Measurements from ENCODE around the gene ATP6V1B1.

ATP6V1B1 gene

DNA sequence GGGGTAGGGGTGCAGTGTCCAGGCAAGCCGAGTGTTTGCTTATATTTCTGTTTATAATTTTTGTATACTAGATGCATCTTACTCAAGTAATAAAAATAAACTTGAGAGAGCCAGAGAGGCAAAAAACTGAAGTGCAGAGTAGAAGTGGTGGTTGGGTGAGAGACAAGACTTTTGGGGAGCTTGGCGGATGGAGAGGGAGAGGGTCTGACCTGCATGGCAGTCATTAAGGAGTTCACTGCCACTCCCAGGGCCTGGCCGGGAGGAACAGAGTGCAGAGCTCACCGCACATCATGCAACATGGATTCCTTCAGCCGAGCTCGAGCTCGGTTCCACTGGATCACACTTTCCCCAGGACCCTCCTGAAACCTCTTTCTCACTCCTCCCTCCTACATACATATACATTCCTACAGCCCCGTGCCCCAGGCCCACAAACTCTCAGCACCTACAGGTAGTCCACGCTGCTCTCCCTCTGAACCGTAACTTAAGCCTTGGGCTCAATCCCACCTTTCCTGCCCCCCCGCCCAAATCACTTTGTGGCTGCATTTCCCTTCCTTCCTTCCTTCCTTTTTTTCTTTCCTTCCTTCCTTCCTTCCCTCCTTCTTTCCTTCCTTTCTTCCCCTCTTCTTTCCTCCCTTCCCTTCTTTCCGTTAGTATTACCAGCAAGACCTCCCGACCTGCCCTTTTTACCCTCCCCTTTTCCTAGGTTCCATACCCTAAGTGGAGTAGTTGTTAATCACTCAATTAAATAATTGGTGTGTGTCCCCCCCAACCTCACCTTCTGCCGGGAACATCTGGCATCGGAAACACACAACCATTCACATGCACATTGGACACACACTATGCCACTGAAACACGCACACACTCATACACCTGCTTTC is 37.1 kb upstream of the ATP6V1B1 start:
- no peak overlapping the region for H3K4me3 ChIP-seq (ENCODE audit: low read length)
- no peak for DNase-seq (ENCODE audit: low read depth, low spot score)

DNA sequence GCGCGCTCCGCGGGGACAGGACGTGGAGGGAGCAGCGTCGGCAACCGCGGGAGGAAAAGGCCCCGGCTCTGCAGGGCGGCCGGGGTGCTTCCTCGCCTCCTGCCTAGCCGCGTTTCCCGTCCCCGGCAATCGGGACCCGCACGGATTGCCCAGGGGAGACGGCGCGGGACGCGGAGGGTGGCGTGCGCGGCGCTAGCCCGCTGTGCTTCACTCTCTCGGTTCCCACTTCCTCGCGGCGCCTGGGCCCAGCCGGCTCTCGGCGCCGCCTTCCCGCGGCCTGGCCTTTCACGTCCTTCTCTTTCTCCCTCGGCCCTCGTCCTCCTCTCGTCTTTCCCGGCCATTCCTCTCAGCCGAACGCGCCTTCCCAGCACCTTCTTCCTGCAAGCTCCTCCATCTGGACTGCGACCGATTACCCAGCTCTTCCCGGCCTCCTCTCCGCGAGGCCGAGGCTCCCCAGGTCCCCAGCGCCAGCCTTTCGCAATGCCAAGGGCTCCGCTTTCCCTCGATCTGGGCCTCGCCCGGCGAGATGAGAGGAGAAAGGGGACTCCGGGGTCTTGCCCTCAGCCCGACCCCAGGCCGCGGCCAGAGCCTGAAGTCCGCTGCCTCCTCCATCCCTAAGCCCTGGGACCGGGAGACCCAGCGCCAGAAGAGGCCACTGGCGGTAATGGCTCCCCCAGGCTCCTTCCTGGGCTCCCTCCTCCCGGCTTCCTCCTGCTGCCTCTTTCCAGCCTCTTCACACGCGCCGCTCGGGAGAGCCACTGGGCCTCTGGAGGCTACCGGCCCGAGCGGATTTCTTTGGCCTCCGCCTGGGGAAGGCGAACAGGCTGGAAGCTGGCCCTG is 34.3 kb upstream of the ATP6V1B1 start:
- DNase-seq (ENCODE audit: low read depth, low spot score): no peak
- no peak overlapping the region for H3K4me3 ChIP-seq (ENCODE audit: low read length)

DNA sequence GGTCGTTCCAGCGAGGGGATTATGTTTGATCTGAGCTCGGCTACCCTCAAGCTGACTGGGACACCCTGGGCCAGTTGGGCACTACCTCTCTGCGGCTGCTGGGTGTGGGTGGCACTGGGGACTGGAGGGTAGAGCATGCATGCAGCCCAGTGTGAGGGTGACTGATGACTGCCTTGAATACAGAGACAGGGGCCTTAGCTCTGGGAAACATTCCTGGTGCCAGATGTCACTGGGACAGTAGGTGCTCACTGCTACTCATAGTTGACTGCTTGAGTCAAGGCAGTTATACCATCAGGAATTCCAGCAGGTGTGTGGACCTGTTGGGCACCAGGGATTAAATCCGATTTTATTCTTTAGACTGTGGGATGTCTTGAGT is 33.6 kb upstream of the ATP6V1B1 start:
- no peak overlapping the region for H3K4me3 ChIP-seq (ENCODE audit: low read length)

DNA sequence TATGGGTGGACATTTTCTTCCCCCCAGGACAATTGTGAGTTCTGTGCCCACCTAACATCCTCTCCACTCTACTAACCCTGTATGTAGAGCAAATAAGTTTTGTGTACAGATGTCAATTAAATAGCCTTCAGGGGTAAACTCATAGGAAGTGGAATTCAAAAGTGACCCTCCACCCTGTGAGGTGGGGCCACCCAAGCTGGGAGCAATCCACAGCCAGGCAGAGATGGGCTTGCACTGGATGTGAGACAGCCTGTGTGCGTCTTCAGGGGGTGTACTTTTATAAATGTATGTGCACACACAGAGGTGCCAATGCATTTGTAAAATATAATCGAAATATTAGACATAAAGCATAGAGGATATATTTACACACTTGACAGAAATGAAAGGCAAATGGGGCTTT is 33.1 kb upstream of the ATP6V1B1 start:
- no peak for DNase-seq (ENCODE audit: low read depth, low spot score)
- H3K4me3 ChIP-seq (ENCODE audit: low read length): no peak overlapping the region

More for the DNA sequence above, 33.6 kb upstream of the ATP6V1B1 start:
- DNase-seq (ENCODE audit: low read depth, low spot score): no peak

DNA sequence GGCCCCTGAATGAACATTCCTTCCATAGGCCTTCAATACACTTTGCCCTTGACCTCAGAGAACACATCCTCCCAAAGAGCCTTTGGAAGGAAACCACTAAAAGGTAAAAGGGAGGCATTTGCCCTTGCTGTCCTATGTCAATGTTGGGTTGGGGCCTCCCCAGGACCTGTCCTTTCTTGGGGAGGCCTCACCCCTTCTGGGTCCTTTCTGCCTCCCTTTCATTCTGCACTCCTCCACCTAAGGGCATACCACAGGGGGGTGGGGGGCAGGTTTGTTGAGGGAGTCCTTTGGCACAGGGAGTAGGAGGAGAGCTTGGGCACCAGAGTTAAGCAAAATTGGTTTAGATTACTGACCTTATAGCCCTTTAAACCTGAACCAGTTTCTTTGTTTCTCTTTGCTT is 32.5 kb upstream of the ATP6V1B1 start:
- no peak for DNase-seq (ENCODE audit: low read depth, low spot score)
- no peak overlapping the region for H3K4me3 ChIP-seq (ENCODE audit: low read length)

DNA sequence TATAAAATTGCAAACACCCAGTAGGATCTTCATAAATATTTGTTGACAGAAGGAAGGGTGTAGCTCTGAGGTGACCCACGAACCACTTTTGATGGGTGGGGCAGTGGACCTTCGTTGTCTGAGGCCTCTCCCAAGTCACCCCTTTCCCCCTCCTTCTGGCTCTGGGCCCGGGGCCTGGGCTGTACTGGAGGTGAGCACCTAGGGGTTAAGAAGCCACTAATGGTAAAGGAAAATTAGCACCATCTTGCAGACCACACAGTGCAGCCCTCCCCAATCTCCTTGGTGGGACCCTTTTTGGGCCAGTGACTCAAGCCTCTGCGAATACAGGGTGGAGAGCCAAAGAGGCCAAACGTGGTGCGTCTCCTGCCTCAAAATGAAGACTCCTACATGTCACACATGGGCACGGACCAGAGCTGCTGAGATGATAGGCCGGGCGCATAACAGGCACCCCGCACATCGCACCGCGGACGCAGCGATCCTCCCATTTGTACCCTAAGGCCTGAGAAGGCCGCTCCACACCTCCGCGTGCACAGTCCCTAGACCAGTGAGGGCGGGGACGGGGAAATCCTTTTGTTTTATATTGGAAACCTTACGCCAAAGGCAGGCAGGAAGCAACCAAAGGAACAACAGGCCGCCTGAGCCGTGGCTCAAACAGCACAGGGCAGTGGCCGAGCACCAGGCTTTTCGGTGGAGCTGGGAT is 31.9 kb upstream of the ATP6V1B1 start:
- H3K4me3 ChIP-seq (ENCODE audit: low read length): no peak overlapping the region
- no peak for DNase-seq (ENCODE audit: low read depth, low spot score)

DNA sequence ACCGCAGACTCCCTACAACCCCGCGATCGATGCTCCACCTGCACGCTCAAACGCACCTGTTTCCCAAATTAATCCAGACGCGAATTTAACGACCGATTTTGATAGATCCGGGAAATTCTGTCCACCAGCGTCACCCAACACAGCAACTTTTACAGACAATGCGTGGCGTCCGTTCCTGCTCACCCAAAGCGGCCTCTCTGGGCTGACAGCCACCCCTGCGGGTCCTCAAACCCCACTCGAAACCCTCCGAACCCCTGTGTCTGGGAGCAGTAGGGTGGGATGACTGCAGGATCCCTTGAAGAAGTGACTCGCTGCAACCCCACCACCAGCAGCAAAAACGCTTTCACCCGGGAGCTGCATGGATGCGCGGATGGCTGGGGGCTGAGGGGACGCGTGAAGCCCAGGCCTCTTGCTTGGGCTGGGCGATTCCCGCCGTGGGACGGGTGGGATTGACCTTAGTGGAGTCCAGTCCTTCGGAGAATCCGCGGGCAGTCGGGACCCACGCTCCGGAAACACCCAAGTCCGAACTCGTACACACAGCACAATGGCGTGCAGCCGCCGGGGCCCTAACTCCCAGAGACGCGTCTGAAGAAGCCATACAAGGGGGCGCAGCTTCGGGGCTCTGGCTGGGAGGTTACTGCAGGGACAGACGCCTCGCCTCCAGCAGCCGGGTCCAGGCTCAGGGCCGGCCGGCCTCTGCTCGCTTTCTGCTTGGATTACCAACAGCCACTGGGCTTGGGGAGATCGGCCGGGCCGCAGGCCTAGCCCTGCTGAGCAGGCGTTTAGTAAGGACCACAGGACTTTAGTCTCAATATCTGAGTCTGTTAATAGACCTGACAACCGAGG is 31.1 kb upstream of the ATP6V1B1 start:
- DNase-seq (ENCODE audit: low read depth, low spot score): no peak
- no peak overlapping the region for H3K4me3 ChIP-seq (ENCODE audit: low read length)

DNA sequence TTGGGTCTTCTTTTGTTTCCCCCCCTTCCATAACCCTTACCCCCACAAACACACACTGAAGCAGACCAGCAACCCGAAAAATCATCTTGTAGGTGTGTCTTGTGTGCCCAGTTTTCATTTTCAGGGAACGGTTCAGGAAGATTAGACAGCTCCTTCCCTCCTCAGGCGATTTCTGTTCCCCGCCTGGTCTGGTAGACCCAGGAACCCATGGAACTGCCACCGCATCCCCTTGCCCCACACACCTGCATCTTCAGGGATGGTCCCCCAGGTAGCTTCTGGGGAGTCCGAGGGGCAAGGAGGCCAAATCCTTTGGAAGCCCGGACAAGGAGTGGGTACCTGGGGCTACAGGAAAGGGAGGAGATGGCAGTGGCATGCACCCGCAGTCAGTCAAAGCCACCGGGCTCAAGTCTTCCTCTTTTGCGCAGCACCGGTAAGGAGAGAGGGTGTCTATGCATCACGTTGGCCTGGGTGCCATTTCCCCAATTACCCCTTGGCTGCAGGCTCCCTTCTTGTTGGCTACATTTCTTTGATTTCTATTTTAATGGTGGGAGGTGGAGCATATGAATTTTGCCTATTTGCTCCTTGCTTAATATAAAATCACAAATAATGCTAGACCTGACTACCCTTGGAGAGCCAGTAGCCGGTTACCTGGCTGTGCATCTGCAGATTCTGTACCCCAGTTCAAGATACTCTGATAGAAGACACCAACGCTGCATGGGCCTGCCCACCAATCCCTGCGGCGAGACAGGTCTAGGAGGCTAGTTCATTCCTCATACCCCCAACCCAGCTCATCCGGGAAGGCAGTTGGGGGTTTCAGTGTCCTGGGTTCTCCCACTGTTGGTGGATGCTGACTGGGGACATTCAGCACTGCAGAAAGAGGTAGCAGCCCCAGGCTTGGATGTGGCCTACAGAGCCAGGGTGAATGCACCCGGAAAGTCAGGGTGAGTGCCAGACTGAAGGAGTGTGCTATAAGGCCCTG is 30.0 kb upstream of the ATP6V1B1 start:
- H3K4me3 ChIP-seq (ENCODE audit: low read length): no peak overlapping the region
- DNase-seq (ENCODE audit: low read depth, low spot score): no peak

DNA sequence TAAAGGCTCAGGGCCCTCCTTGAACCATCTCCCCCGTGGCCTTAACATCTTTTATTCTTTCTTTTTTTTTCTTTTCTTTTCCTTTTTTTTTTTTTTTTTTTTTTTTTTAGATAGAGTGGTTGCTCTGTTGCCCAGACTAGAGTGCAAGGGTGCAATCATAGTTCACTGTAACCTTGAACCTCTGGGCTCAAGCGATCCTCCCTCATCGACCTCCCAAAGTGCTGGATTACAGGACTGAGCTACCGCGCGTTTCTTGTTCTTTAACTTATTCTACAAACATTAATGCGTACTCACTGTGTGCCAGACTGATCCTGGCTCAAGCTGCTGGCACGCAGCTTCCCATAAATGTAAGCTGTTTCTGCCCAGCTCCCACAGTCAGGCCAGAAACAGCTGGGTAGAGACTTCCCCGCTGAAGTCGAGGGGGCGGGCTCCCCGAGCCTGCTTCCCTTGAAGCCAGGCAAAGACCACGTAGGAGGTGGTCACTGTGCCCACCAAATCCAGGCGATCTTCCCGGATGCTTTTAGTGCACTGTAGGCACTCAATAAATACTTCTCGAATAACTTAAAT is 29.2 kb upstream of the ATP6V1B1 start:
- DNase-seq (ENCODE audit: low read depth, low spot score): no peak
- no peak overlapping the region for H3K4me3 ChIP-seq (ENCODE audit: low read length)

DNA sequence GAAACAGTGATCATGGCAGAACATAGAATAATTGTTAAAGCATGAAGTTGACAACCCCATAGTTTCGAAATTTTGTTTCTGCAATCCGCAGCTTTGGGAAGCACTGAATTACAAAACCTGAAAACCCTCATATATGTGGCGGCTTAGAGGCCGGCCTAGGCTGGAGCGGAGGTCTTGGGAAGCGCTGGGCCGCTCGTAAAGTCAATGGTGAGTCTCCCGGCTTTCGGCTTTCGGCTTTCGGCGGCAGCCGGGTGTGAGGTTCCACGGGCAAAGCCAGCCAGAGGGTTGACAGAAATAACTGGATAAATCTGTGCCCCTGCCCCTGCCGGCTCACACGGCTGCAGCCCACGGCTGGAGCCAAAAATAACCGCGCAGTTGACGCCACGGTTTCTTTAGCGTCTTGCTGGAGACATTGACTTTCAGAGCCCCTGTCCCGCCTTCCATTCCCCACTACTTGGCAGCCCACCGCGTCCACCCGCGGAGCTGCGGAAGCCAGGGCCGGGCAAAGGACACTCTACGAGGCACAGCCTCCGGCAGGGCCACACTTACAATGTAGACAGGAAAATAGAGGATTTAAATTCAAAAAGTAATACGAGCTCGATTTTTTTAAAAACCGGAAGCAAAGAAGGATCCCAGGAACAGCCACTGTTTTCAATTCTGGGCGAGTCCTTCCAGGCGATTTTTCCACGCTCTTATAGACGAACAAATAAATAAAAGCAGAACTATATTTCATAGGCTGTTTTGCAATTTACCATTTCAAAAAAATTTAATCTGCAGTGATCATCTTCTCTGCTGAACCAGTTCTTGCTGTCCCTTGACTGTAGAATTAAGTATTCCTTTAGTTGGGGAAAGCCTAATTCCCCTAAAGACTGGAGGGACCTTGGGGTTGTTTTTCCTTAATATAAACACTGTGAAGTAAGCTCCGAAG is 28.3 kb upstream of the ATP6V1B1 start:
- no peak for DNase-seq (ENCODE audit: low read depth, low spot score)
- no peak overlapping the region for H3K4me3 ChIP-seq (ENCODE audit: low read length)

DNA sequence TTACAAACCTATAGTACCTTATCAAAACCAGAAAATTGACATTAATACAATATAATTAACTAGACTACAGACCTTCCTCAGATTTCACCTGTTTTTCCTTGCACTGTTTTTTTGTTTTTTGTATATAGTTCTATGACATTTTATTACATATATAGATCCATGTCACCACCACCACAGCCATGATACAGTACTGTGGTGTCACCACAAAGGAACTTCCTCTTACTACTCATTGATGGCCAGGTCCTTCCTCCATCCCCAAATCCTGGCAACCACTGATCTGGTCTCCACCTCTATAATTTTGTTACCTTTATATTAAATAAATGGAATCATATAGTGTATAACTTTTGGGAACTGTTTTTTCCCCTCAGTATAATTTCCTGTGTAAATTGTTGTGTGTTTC is 19.4 kb upstream of the ATP6V1B1 start:
- DNase-seq (ENCODE audit: low read depth, low spot score): no peak

DNA sequence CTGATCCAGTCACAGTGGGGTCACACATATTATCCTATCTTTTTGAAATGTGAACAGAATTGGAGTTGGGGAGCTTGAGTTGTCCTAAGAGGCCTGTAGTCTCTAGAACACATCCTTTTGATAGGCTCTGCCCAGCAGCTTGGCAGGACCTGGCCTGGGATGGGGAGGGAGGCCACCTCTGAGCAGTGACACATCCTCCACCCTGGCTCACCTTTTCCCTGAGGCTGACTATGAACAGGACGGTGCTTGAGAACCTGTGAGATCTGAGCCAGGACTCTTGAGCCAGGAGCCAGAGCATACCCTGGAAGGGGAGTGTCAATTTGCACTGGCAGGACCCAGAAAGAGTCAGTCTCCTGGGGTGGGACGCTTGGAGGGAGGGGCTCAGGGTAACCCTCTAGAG is 17.7 kb upstream of the ATP6V1B1 start:
- no peak for DNase-seq (ENCODE audit: low read depth, low spot score)

More for the DNA sequence above, 19.4 kb upstream of the ATP6V1B1 start:
- no peak overlapping the region for H3K4me3 ChIP-seq (ENCODE audit: low read length)

DNA sequence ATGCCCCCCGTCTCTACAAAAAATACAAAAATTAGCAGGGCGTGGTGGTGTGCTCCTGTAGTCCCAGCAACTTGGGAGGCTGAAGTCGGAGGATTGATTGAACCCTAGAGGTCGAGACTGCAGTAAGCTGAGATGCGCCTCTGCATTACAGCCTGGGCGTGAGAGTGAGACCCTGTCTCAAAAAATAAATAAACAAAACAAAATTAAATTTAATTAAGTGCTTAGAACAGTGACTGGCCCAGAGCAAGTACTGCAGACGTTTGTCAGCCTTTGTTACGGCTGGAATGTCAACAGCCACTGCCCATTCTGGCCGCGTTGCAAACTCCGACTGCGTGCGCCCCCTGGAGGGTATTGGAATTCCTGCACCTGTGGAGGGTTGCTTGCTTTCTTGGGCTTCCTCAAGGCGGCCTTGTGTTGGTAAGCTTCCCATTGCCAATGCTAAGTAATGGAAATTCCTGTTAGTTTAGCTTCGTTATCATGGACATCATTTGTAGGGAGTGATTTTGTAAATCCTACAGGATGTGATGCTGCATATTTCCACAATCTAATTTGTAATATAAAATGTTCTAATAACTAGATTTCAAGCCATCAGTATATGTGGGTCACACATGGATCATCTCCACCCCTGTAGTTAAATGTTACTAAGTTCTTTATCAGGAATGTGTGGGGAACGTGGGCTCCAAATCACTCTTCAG is 15.9 kb upstream of the ATP6V1B1 start:
- H3K4me3 ChIP-seq (ENCODE audit: low read length): no peak overlapping the region
- peak; percentile 42 for DNase-seq (ENCODE audit: low read depth, low spot score)

More for the DNA sequence above, 17.7 kb upstream of the ATP6V1B1 start:
- H3K4me3 ChIP-seq (ENCODE audit: low read length): no peak overlapping the region

DNA sequence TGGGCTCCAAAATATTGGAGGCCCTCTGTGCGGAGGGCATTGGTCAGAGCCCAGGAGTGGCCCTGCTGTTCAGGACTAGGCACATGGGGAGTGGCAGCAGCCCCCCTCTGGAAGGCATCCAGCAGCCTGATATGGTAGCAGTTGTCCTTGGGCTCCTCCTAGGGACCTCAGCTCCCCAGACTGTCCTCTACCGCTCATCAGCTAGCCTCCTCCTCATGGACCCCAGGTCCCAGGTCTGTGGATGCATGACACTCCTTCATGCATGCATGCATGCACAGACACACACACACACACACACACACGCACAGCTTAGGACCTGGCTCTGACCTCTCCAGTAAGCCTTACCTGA is 15.4 kb upstream of the ATP6V1B1 start:
- H3K4me3 ChIP-seq (ENCODE audit: low read length): no peak overlapping the region
- no peak for DNase-seq (ENCODE audit: low read depth, low spot score)

DNA sequence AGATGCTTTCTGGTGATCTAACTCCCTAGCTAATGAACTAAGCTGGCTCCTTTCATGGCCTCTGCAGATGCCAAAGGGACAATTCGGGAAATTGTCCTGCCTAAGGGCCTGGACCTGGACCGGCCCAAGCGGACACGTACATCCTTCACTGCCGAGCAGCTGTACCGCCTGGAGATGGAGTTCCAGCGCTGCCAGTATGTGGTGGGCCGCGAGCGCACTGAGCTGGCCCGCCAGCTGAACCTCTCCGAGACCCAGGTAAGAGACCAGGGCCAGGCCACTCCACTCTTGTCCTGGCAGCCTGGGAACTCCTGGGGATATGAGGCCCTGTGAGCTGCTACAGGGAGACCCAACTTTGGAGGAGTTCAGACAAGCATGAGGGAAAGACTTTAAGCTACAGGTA is 14.7 kb upstream of the ATP6V1B1 start:
- no peak for DNase-seq (ENCODE audit: low read depth, low spot score)
- no peak overlapping the region for H3K4me3 ChIP-seq (ENCODE audit: low read length)

DNA sequence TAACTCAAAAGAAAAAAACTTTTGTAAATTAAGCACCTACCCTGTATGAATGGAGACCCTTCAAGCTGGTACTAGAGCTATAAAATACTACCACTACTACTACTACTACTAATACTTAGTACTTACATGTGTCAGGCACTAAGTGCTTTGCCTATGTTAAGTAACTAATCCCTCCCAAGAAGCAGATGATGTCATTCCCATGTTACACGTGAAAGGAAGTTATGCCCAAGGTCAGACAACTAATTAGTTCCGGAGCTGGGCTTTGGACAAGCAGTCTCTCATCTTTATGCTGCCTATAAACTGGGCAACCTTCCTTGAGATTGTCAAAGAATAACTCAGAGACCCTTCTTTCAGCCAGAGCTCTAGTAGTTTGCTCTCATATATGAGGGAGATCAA is 13.9 kb upstream of the ATP6V1B1 start:
- H3K4me3 ChIP-seq (ENCODE audit: low read length): no peak overlapping the region
- DNase-seq (ENCODE audit: low read depth, low spot score): no peak
